GM12878 (cell line): ENCODE measurements around the gene DELE1. TPM values are rescaled to one million over a fixed set of nuclear protein-coding genes. Genes with fewer than 3 reads are reported as not detected.

Experiments used
- polyA plus RNA-seq, 11 experiments: library from polyadenylated mRNA; depleted of rRNA in 4 of 11; unstranded in 6 of 11; stranded (reverse) in 5 of 11; fragments of >200 nt; fragmentation: Nextera tagmentation in 4 of 11; fragmentation: Illumina TruSeq in 1 of 11; extraction: Ambion mirVana in 4 of 11; extraction: Trizol in 1 of 11; gene quantifications; 1 replicate in 1 of 11; 2 replicates in 10 of 11; pipeline versions ENCODE4 v1.2.1 to v1.2.3, GENCODE V29; 2011 to 2016; ENCODE audit warnings: inconsistent platforms in 2 of 11, missing spikeins in 2 of 11, low read depth in 1 of 11
- total RNA-seq, 4 experiments: library from RNA; depleted of rRNA in 3 of 4; stranded (reverse); fragments of >200 nt in 3 of 4; fragmentation: Illumina TruSeq in 1 of 4; extraction: Trizol in 1 of 4; gene quantifications; 2 replicates each; pipeline versions ENCODE4 v1.2.1 to v1.2.3, GENCODE V29; 2013 to 2021

The DELE1 gene
- total and polyA plus RNA-seq, 10 of the 15 experiments (the other 5 are each of a cell fraction or from before 2014, with no cell fraction given), result 18.9 to 71.4 (median 47.6) TPM

Other genes with a start within 250 kb of the DELE1 start
- gene ARAP3, start 241.6 kb upstream of the DELE1 start, total RNA-seq (2014; rRNA removed), result 0.05 TPM in 1 of 2 replicates, not detected in the other
- not detected in 2 replicates for gene ARAP3, start 241.6 kb upstream of the DELE1 start, total RNA-seq (2014; rRNA removed; fragmentation: Illumina TruSeq; extraction: Trizol)
- gene ARAP3, start 241.6 kb upstream of the DELE1 start, total RNA-seq (2021), result 0.08 TPM in 2 replicates
- not detected in 2 replicates for gene ARAP3, start 241.6 kb upstream of the DELE1 start, polyA plus RNA-seq (2011; rRNA removed)
- gene ARAP3, start 241.6 kb upstream of the DELE1 start, polyA plus RNA-seq (2014; fragmentation: Illumina TruSeq; extraction: Trizol), result 0.01 and 0.05 TPM in 2 replicates
- gene ARAP3, start 241.6 kb upstream of the DELE1 start, polyA plus RNA-seq (2014; fragmentation: Nextera tagmentation; extraction: Ambion mirVana), result not detected
- not detected in 2 replicates for gene ARAP3, start 241.6 kb upstream of the DELE1 start, polyA plus RNA-seq (2014; rRNA removed)
- not detected for gene ARAP3, start 241.6 kb upstream of the DELE1 start, polyA plus RNA-seq (2016; fragmentation: Nextera tagmentation; extraction: Ambion mirVana)
- 0.11 TPM in 1 of 2 replicates, not detected in the other for gene PCDH1, start 45.5 kb upstream of the DELE1 start, total RNA-seq (2014; rRNA removed)
- not detected in 2 replicates for gene PCDH1, start 45.5 kb upstream of the DELE1 start, total RNA-seq (2014; rRNA removed; fragmentation: Illumina TruSeq; extraction: Trizol)
- 0.27 and 0.36 TPM in 2 replicates for gene PCDH1, start 45.5 kb upstream of the DELE1 start, total RNA-seq (2021)
- gene PCDH1, start 45.5 kb upstream of the DELE1 start, polyA plus RNA-seq (2011; rRNA removed), result 0.07 TPM in 1 of 2 replicates, not detected in the other
- 0.16 TPM in 1 of 2 replicates, not detected in the other for gene PCDH1, start 45.5 kb upstream of the DELE1 start, polyA plus RNA-seq (2014; fragmentation: Illumina TruSeq; extraction: Trizol)
- gene PCDH1, start 45.5 kb upstream of the DELE1 start, polyA plus RNA-seq (2014; fragmentation: Nextera tagmentation; extraction: Ambion mirVana), result not detected
- gene PCDH1, start 45.5 kb upstream of the DELE1 start, polyA plus RNA-seq (2014; rRNA removed), result 0.10 TPM in 1 of 2 replicates, not detected in the other
- under 1 TPM in 1 of 2 experiments, not detected in 1; 0.16 TPM for gene PCDH1, start 45.5 kb upstream of the DELE1 start, polyA plus RNA-seq (2016; fragmentation: Nextera tagmentation; extraction: Ambion mirVana)
- gene PCDH12, start 34.3 kb downstream of the DELE1 start, total RNA-seq (2014; rRNA removed), result 0.06 TPM in 1 of 2 replicates, not detected in the other
- gene PCDH12, start 34.3 kb downstream of the DELE1 start, total RNA-seq (2014; rRNA removed; fragmentation: Illumina TruSeq; extraction: Trizol), result not detected in 2 replicates
- gene PCDH12, start 34.3 kb downstream of the DELE1 start, total RNA-seq (2021), result 0.03 TPM in 1 of 2 replicates, not detected in the other
- 0.10 TPM in 1 of 2 replicates, not detected in the other for gene PCDH12, start 34.3 kb downstream of the DELE1 start, polyA plus RNA-seq (2011; rRNA removed)
- gene PCDH12, start 34.3 kb downstream of the DELE1 start, polyA plus RNA-seq (2014; fragmentation: Illumina TruSeq; extraction: Trizol), result not detected in 2 replicates
- under 1 TPM in 1 of 2 experiments, not detected in 1; 0.05 TPM for gene PCDH12, start 34.3 kb downstream of the DELE1 start, polyA plus RNA-seq (2014; fragmentation: Nextera tagmentation; extraction: Ambion mirVana)
- 0.01 TPM in 1 of 2 replicates, not detected in the other for gene PCDH12, start 34.3 kb downstream of the DELE1 start, polyA plus RNA-seq (2014; rRNA removed)
- under 1 TPM in 1 of 2 experiments, not detected in 1; 0.14 TPM for gene PCDH12, start 34.3 kb downstream of the DELE1 start, polyA plus RNA-seq (2016; fragmentation: Nextera tagmentation; extraction: Ambion mirVana)
- gene RNF14, start 45.2 kb downstream of the DELE1 start, total RNA-seq (2014; rRNA removed), result 19.7 and 30.8 TPM in 2 replicates
- 23.8 and 24.2 TPM in 2 replicates for gene RNF14, start 45.2 kb downstream of the DELE1 start, total RNA-seq (2014; rRNA removed; fragmentation: Illumina TruSeq; extraction: Trizol)
- 19.7 and 26.7 TPM in 2 replicates for gene RNF14, start 45.2 kb downstream of the DELE1 start, total RNA-seq (2021)
- gene RNF14, start 45.2 kb downstream of the DELE1 start, polyA plus RNA-seq (2011; rRNA removed), result 30.6 and 39.7 TPM in 2 replicates
- gene RNF14, start 45.2 kb downstream of the DELE1 start, polyA plus RNA-seq (2014; fragmentation: Illumina TruSeq; extraction: Trizol), result 28.6 and 35.5 TPM in 2 replicates
- gene RNF14, start 45.2 kb downstream of the DELE1 start, polyA plus RNA-seq (2014; fragmentation: Nextera tagmentation; extraction: Ambion mirVana), result 10 to 100 TPM; 28.1 to 34.4 TPM
- 13.2 and 14.1 TPM in 2 replicates for gene RNF14, start 45.2 kb downstream of the DELE1 start, polyA plus RNA-seq (2014; rRNA removed)
- 10 to 100 TPM; 35.2 to 41.8 TPM for gene RNF14, start 45.2 kb downstream of the DELE1 start, polyA plus RNA-seq (2016; fragmentation: Nextera tagmentation; extraction: Ambion mirVana)
- 2.6 and 3.2 TPM in 2 replicates for gene GNPDA1, start 89.2 kb downstream of the DELE1 start, total RNA-seq (2014; rRNA removed)
- gene GNPDA1, start 89.2 kb downstream of the DELE1 start, total RNA-seq (2014; rRNA removed; fragmentation: Illumina TruSeq; extraction: Trizol), result 3.0 and 3.5 TPM in 2 replicates
- 3.4 and 4.5 TPM in 2 replicates for gene GNPDA1, start 89.2 kb downstream of the DELE1 start, total RNA-seq (2021)
- gene GNPDA1, start 89.2 kb downstream of the DELE1 start, polyA plus RNA-seq (2011; rRNA removed), result 0.68 and 1.0 TPM in 2 replicates
- gene GNPDA1, start 89.2 kb downstream of the DELE1 start, polyA plus RNA-seq (2014; fragmentation: Illumina TruSeq; extraction: Trizol), result 5.2 and 5.5 TPM in 2 replicates
- gene GNPDA1, start 89.2 kb downstream of the DELE1 start, polyA plus RNA-seq (2014; fragmentation: Nextera tagmentation; extraction: Ambion mirVana), result 10 to 100 TPM in 1 of 2 experiments, 1 to 10 TPM in 1; 5.8 to 11.9 TPM
- gene GNPDA1, start 89.2 kb downstream of the DELE1 start, polyA plus RNA-seq (2014; rRNA removed), result 2.2 and 2.6 TPM in 2 replicates
- gene GNPDA1, start 89.2 kb downstream of the DELE1 start, polyA plus RNA-seq (2016; fragmentation: Nextera tagmentation; extraction: Ambion mirVana), result 1 to 10 TPM; 3.0 to 4.5 TPM
- 0.79 and 1.1 TPM in 2 replicates for gene NDFIP1, start 184.9 kb downstream of the DELE1 start, total RNA-seq (2014; rRNA removed)
- 0.81 and 1.0 TPM in 2 replicates for gene NDFIP1, start 184.9 kb downstream of the DELE1 start, total RNA-seq (2014; rRNA removed; fragmentation: Illumina TruSeq; extraction: Trizol)
- gene NDFIP1, start 184.9 kb downstream of the DELE1 start, total RNA-seq (2021), result 1.3 and 1.4 TPM in 2 replicates
- 1.0 and 1.2 TPM in 2 replicates for gene NDFIP1, start 184.9 kb downstream of the DELE1 start, polyA plus RNA-seq (2011; rRNA removed)
- gene NDFIP1, start 184.9 kb downstream of the DELE1 start, polyA plus RNA-seq (2014; fragmentation: Illumina TruSeq; extraction: Trizol), result 0.96 and 1.2 TPM in 2 replicates
- gene NDFIP1, start 184.9 kb downstream of the DELE1 start, polyA plus RNA-seq (2014; fragmentation: Nextera tagmentation; extraction: Ambion mirVana), result under 1 TPM; 0.08 to 0.37 TPM
- gene NDFIP1, start 184.9 kb downstream of the DELE1 start, polyA plus RNA-seq (2014; rRNA removed), result 0.88 and 2.0 TPM in 2 replicates
- 1 to 10 TPM; 2.5 to 2.7 TPM for gene NDFIP1, start 184.9 kb downstream of the DELE1 start, polyA plus RNA-seq (2016; fragmentation: Nextera tagmentation; extraction: Ambion mirVana)